Prostate gland (tissue), 2 donors: ENCODE measurements around the gene EMP1. TPM values are rescaled to one million over a fixed set of nuclear protein-coding genes. Genes with fewer than 3 reads are reported as not detected.

Source experiments
- DNase-seq: peaks from one replicate; pipeline ENCODE4 v3.0.0-alpha.2; 2019; ENCODE audit warnings: low spot score
- H3K27ac ChIP-seq, 2 donors: fragments of 200-600 bp; sonication (generic); 2 replicates each; pipeline ENCODE4 v1.5.1; 2017 to 2019
- H3K27me3 ChIP-seq: fragments of 200-600 bp; sonication (generic); replicated peaks from 2 replicates; pipeline ENCODE4 v1.5.1; 2019; ENCODE audit not compliant: insufficient read depth
- H3K36me3 ChIP-seq, 2 donors: fragments of 200-600 bp; sonication (generic); 1 replicate in 1 of 2; 2 replicates in 1 of 2; pipeline versions ENCODE4 v1.5.1 to v1.8.1; 2017 to 2019
- H3K4me1 ChIP-seq: fragments of 200-600 bp; sonication (generic); replicated peaks from 2 replicates; pipeline ENCODE4 v1.5.1; 2019
- H3K4me3 ChIP-seq, 2 donors: fragments of 200-600 bp; sonication (generic); 2 replicates each; pipeline ENCODE4 v1.5.1; 2017 to 2019
- H3K9me3 ChIP-seq: fragments of 200-600 bp; sonication (generic); 2 replicates; pipeline ENCODE4 v1.5.1; 2017
- CTCF ChIP-seq, 4 experiments: fragments of 200-600 bp in 2 of 4; fragments of 450-650 bp in 2 of 4; sonication (generic) in 2 of 4; IDR thresholded peaks; 1 replicate in 3 of 4; 2 replicates in 1 of 4; pipeline ENCODE4 v1.5.1; 2016 to 2019; ENCODE audit warnings: antibody characterized with exemption in 4 of 4, mild to moderate bottlenecking in 2 of 4, moderate library complexity in 2 of 4
- POLR2A ChIP-seq: fragments of 450-650 bp; IDR thresholded peaks from one replicate; pipeline ENCODE4 v1.6.1; 2016; ENCODE audit warnings: antibody characterized with exemption, mild to moderate bottlenecking
- POLR2AphosphoS5 ChIP-seq: sonication (generic); formaldehyde crosslinking; IDR thresholded peaks from one replicate; pipeline ENCODE4 v1.6.1; 2017; ENCODE audit warnings: antibody characterized with exemption
- WGBS: methylation state at CpG from one replicate; pipeline ENCODE4 v1.1.5; 2018; 5-methylcytosine and 5-hydroxymethylcytosine counted together
- intact Hi-C: fragments of 100-400 bp; cut with DNase I; formaldehyde crosslinking; loops from one replicate; pipeline ENCODE4 v1.14.2; 2022
- total RNA-seq, 2 donors: library from RNA; depleted of rRNA; stranded (reverse); fragments of >200 nt; gene quantifications; one replicate each; pipeline ENCODE4 v1.1.0, GENCODE V29; 2016

The EMP1 gene
- total RNA-seq, 2 donors from 2014 or later = 38.9 to 71.6 TPM

GRCh38 chr12:13198241-13198640 lies 1.7 kb downstream of the EMP1 start:
- H3K4me3 ChIP-seq = peak overlapping the region in 1 of 2 donors; percentile 38
- H3K4me1 ChIP-seq = peaks cover 5% of the 10 kb centered on the region
- DNase-seq = no peak
- peak overlapping the region; percentile 13 to 63 for H3K27ac ChIP-seq
- no peaks in the 10 kb centered on the region for H3K27me3 ChIP-seq
- no peaks in the 10 kb centered on the region for H3K9me3 ChIP-seq
- no peak for TF ChIP-seq POLR2A
- TF ChIP-seq CTCF (IDR thresholded peaks at IDR 0.05) = no peak
- TF ChIP-seq POLR2AphosphoS5 = no peak
- H3K36me3 ChIP-seq = no peaks in the 10 kb centered on the region
- intact Hi-C loops = no loop called here
- 53% methylated on average over 4 of the region's 4 CpGs for WGBS

DNA sequence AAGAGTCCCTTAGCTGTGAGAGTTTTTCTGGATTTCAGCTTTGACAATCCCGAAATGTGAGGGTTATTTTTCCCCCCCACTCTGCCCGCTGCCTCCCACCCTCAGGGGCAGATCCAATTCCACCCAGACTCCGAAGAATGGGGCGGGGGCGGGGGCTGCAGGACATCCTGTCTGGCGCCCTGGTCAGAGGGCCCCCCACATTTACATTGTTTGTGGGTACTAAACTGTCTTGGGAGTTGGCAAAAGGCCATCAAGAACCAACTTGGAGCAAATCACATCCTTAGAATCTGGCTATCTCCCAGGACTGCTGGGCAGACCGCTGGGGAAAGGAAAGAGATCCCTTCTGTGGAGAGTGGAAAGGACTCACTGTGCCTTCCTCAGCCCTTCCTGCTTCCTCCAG lies 2.4 kb downstream of the EMP1 start:
- Histone ChIP-seq H3K4me3 (no peak overlapping the region), H3K4me1 (peaks cover 5% of the 10 kb centered on the region), H3K27ac (peak overlapping the region; percentile 13 to 63), H3K36me3 (no peaks in the 10 kb centered on the region), H3K9me3 (no peaks in the 10 kb centered on the region), H3K27me3 (no peaks in the 10 kb centered on the region)
- DNase-seq = no peak
- WGBS = 61% methylated on average over 7 of the region's 7 CpGs
- intact Hi-C loops = no loop called here
- no peak for TF ChIP-seq POLR2A
- no peak for TF ChIP-seq POLR2AphosphoS5
- TF ChIP-seq CTCF (IDR thresholded peaks at IDR 0.05) = no peak

GRCh38 chr12:13199592-13199991 lies 3.1 kb downstream of the EMP1 start:
- no peaks in the 10 kb centered on the region for H3K9me3 ChIP-seq
- H3K4me3 ChIP-seq = no peak overlapping the region
- TF ChIP-seq CTCF (IDR thresholded peaks at IDR 0.05) (no peak), POLR2A (no peak), POLR2AphosphoS5 (no peak)
- no peak for DNase-seq
- no peaks in the 10 kb centered on the region for H3K27me3 ChIP-seq
- H3K4me1 ChIP-seq = peaks cover 5% of the 10 kb centered on the region
- 94% methylated on average over 2 of the region's 2 CpGs for WGBS
- peak overlapping the region in 1 of 2 donors; percentile 63 for H3K27ac ChIP-seq
- intact Hi-C loops = no loop called here
- no peaks in the 10 kb centered on the region for H3K36me3 ChIP-seq

DNA sequence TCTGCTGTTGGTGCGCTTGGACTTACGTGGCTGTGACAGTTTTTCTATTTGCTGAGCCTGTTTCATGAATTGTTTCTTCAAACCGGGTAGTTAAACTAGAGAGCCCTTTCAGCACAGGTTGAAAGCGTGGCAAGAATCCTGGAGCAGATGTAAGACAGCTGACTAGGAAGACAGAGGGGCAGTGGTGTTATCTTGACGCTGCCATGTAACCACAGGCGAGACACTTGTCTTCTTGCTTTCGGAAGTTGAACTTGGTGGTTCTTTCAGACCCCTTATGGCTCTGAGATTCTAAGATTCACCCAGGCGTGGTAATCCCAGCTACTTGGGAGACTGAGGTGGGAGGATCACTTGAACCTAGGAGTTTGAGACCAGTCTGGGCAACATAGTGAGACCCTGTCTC lies 4.3 kb downstream of the EMP1 start:
- no peak for TF ChIP-seq CTCF (IDR thresholded peaks at IDR 0.05)
- no peak for TF ChIP-seq POLR2A
- no peak for TF ChIP-seq POLR2AphosphoS5
- Histone ChIP-seq H3K4me1 (peaks cover 4% of the 10 kb centered on the region), H3K9me3 (no peaks in the 10 kb centered on the region), H3K27ac (no peak overlapping the region), H3K27me3 (no peaks in the 10 kb centered on the region), H3K4me3 (no peak overlapping the region), H3K36me3 (no peaks in the 10 kb centered on the region)
- 88% methylated on average over 8 of the region's 8 CpGs for WGBS
- no peak for DNase-seq
- intact Hi-C loops = loop anchor here (5.0 kb wide), 1 partner anchor 99 kb away; the partner anchor contains the start of gene GSG1
